ENCODE results near the gene C1QTNF6.

- no peak for TF ChIP-seq CTCF (IDR thresholded peaks at IDR 0.05)
- no peak for TF ChIP-seq POLR2A (IDR thresholded peaks at IDR 0.05)
Observed at GRCh38 chr22:37160027-37160426, 28.0 kb downstream of the C1QTNF6 start.

All from testis (tissue), 2 donors.